GM06990 (cell line): ENCODE data around the gene ASS1.

Source experiments
- DNase-seq: peaks from one replicate; pipeline ENCODE4 v3.0.0-alpha.2; 2011; ENCODE audit not compliant: insufficient read length; ENCODE audit errors: extremely low read depth
- H3K27me3 ChIP-seq: replicated peaks from 2 replicates; pipeline ENCODE4 v1.6.0; 2011; ENCODE audit warnings: low read length; ENCODE audit not compliant: control insufficient read depth, insufficient read depth
- H3K36me3 ChIP-seq: 2 replicates; pipeline ENCODE4 v1.5.1; 2011; ENCODE audit warnings: low read length; ENCODE audit not compliant: control insufficient read depth, insufficient read depth
- H3K4me3 ChIP-seq: replicated peaks from 2 replicates; pipeline ENCODE4 v1.5.1; 2011; ENCODE audit warnings: low read depth, mild to moderate bottlenecking, control low read depth, low read length
- TF ChIP-seq, protein P1 (sequence below): IDR thresholded peaks from 2 replicates; pipeline ENCODE4 v1.5.1; 2011; ENCODE audit warnings: low read length, control low read depth, mild to moderate bottlenecking, inconsistent platforms; ENCODE audit not compliant: insufficient read depth, poor library complexity, severe bottlenecking

Gene ASS1

GRCh38 chr9:130522233-130522808 lies 77.6 kb downstream of the ASS1 start:
- H3K27me3 ChIP-seq = no peaks in the 10 kb centered on the region; the same call in 1 of the 2 replicates
- H3K36me3 ChIP-seq = no peaks in the 10 kb centered on the region
- TF ChIP-seq, protein P1, sequence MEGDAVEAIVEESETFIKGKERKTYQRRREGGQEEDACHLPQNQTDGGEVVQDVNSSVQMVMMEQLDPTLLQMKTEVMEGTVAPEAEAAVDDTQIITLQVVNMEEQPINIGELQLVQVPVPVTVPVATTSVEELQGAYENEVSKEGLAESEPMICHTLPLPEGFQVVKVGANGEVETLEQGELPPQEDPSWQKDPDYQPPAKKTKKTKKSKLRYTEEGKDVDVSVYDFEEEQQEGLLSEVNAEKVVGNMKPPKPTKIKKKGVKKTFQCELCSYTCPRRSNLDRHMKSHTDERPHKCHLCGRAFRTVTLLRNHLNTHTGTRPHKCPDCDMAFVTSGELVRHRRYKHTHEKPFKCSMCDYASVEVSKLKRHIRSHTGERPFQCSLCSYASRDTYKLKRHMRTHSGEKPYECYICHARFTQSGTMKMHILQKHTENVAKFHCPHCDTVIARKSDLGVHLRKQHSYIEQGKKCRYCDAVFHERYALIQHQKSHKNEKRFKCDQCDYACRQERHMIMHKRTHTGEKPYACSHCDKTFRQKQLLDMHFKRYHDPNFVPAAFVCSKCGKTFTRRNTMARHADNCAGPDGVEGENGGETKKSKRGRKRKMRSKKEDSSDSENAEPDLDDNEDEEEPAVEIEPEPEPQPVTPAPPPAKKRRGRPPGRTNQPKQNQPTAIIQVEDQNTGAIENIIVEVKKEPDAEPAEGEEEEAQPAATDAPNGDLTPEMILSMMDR = no peak
- no peak overlapping the region for H3K4me3 ChIP-seq
- no peak for DNase-seq

DNA sequence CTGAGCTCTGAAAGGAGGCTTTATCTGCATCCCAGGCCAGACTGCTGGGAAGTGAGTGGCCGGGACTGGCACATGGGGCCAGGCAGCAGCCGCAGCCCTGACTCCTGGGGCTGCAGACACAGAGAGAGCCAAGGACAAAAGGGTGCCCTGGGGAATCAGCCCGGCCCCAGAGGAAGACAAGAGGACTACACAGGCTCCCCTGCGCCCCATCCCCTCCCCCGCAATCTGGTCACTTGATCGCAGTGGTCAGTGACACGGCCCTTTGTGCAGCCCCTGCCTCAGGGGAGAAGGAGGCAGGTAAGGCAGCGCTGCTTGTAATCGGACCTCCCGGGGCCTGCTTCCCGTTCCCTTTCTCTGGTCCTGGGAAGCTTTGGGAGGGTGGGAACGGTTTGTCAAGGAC lies 79.2 kb downstream of the ASS1 start:
- H3K36me3 ChIP-seq = no peaks in the 10 kb centered on the region
- no peak for DNase-seq
- TF ChIP-seq, protein P1 = no peak
- no peak overlapping the region for H3K4me3 ChIP-seq
- H3K27me3 ChIP-seq = no peaks in the 10 kb centered on the region; the same call in 1 of the 2 replicates

GRCh38 chr9:130526193-130526853 lies 81.6 kb downstream of the ASS1 start:
- DNase-seq = no peak
- TF ChIP-seq, protein P1 = no peak
- Histone ChIP-seq H3K4me3 (no peak overlapping the region), H3K27me3 (no peaks in the 10 kb centered on the region; the same call in 1 of the 2 replicates), H3K36me3 (no peaks in the 10 kb centered on the region)

GRCh38 chr9:130526854-130527650 lies 82.3 kb downstream of the ASS1 start:
- H3K27me3 ChIP-seq = no peaks in the 10 kb centered on the region; the same call in 1 of the 2 replicates
- DNase-seq = no peak

DNA sequence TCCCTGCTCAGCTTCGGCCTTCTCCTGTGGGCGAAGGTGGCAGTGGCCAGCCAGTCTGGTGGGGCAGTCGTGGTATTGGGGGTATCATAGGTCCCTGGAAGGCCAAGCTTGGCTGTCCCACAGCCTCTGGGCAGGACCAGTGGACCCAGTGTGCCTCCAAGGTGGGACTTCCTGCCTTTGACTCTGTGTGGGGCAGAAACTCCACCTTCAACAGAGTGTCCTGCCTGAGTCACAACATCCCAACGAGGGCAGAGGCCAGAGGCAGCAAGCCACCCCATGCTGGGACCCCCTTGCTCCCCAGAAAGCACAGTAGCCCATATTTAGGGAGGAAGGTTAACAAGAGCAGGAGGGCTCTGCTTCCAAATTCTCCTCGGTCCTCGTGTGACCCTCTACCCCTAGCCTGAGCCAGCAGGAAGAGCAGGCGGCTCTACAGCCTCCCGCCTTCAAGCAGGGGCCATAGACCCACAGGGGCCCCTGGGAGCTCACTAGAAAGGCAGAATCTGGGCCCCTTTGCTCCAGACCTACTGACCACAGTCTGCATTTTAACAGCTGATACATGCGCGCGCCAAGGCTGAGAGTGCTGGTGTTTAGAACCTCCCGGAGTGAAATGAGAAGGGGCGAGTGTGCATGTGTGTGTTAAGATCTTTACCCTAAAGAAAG lies 83.0 kb downstream of the ASS1 start:
- Histone ChIP-seq H3K27me3 (no peaks in the 10 kb centered on the region; the same call in 1 of the 2 replicates), H3K4me3 (no peak overlapping the region), H3K36me3 (no peaks in the 10 kb centered on the region)
- TF ChIP-seq, protein P1 = no peak
- DNase-seq = no peak

More at GRCh38 chr9:130526854-130527650, 82.3 kb downstream of the ASS1 start:
- no peaks in the 10 kb centered on the region for H3K36me3 ChIP-seq
- TF ChIP-seq, protein P1 = no peak
- no peak overlapping the region for H3K4me3 ChIP-seq
